GM23338 (cell line): ENCODE results near the gene ZBTB8A. TPM values are rescaled to one million over a fixed set of nuclear protein-coding genes. Genes with fewer than 3 reads are reported as not detected.
A peak's percentile ranks its signal among the peaks of the same experiment; 100 is the strongest.

Experiments
- ATAC-seq: fragments of 200-7000 bp; cut with Tn5 transposase; 3 replicates; pipeline ENCODE4 v1.9.1; 2020
- DNase-seq: peaks from one replicate; pipeline ENCODE4 v3.0.0-alpha.2; 2015; ENCODE audit warnings: low spot score
- H2AFZ ChIP-seq: fragments of 200-600 bp; sonication (generic); 2 replicates; pipeline ENCODE4 v1.8.0; 2016; ENCODE audit warnings: antibody characterized with exemption, mild to moderate bottlenecking, moderate library complexity
- H3F3A ChIP-seq: fragments of 200-600 bp; sonication (generic); replicated peaks from 2 replicates; pipeline ENCODE4 v1.8.0; 2017; ENCODE audit warnings: antibody characterized with exemption, mixed run types, low read depth
- H3K27ac ChIP-seq: fragments of 200-600 bp; sonication (generic); 2 replicates; pipeline ENCODE4 v1.6.1; 2016; ENCODE audit warnings: low read depth
- H3K27me3 ChIP-seq: fragments of 200-600 bp; sonication (generic); 2 replicates; pipeline ENCODE4 v1.8.0; 2016; ENCODE audit warnings: mild to moderate bottlenecking, mixed run types, moderate library complexity; ENCODE audit not compliant: insufficient read depth
- H3K36me3 ChIP-seq: fragments of 200-600 bp; sonication (generic); 2 replicates; pipeline ENCODE4 v1.8.0; 2016; ENCODE audit warnings: mild to moderate bottlenecking; ENCODE audit not compliant: insufficient read depth
- H3K4me1 ChIP-seq: fragments of 200-600 bp; sonication (generic); 2 replicates; pipeline ENCODE4 v1.8.0; 2016; ENCODE audit warnings: mild to moderate bottlenecking, moderate library complexity; ENCODE audit not compliant: insufficient read depth
- H3K4me2 ChIP-seq: fragments of 200-600 bp; sonication (generic); 2 replicates; pipeline ENCODE4 v1.7.1; 2017; ENCODE audit warnings: mixed run types
- H3K4me3 ChIP-seq: fragments of 200-600 bp; sonication (generic); 2 replicates; pipeline ENCODE4 v1.6.1; 2016; ENCODE audit warnings: mixed run types
- H3K79me2 ChIP-seq: fragments of 200-600 bp; sonication (generic); replicated peaks from 2 replicates; pipeline ENCODE4 v1.8.0; 2017; ENCODE audit warnings: mild to moderate bottlenecking; ENCODE audit not compliant: insufficient read depth
- H3K9me2 ChIP-seq: fragments of 200-600 bp; sonication (generic); 2 replicates; pipeline ENCODE4 v1.8.0; 2017; ENCODE audit not compliant: insufficient read depth
- H4K20me1 ChIP-seq: fragments of 200-600 bp; sonication (generic); replicated peaks from 2 replicates; pipeline ENCODE4 v1.8.0; 2017; ENCODE audit warnings: mild to moderate bottlenecking; ENCODE audit not compliant: insufficient read depth
- H3K27ac Mint-ChIP-seq: 2 replicates; pipeline ENCODE4 v1.8.0; 2020; ENCODE audit warnings: inconsistent platforms, mild to moderate bottlenecking, moderate library complexity, mixed read lengths
- H3K27me3 Mint-ChIP-seq: 3 replicates; pipeline ENCODE4 v1.8.0; 2022; ENCODE audit warnings: low read depth, mild to moderate bottlenecking, moderate library complexity, mixed read lengths, inconsistent platforms; ENCODE audit not compliant: insufficient read depth, poor library complexity
- H3K36me3 Mint-ChIP-seq: 3 replicates; pipeline ENCODE4 v1.8.0; 2021; ENCODE audit warnings: low read depth, mild to moderate bottlenecking, inconsistent platforms, moderate library complexity, mixed read lengths
- H3K4me1 Mint-ChIP-seq: 3 replicates; pipeline ENCODE4 v1.8.0; 2020; ENCODE audit warnings: mild to moderate bottlenecking, inconsistent platforms, mixed read lengths
- H3K4me3 Mint-ChIP-seq: 3 replicates; pipeline ENCODE4 v1.8.0; 2021; ENCODE audit warnings: moderate library complexity, mild to moderate bottlenecking, inconsistent platforms, mixed read lengths
- H3K9me3 Mint-ChIP-seq: 3 replicates; pipeline ENCODE4 v1.8.0; 2020; ENCODE audit warnings: moderate library complexity, mild to moderate bottlenecking, inconsistent platforms, mixed read lengths
- CREB1 ChIP-seq: fragments of 250-450 bp; sonication (Bioruptor Pico); IDR thresholded peaks from 2 replicates; pipeline ENCODE4 v1.5.0; 2020; ENCODE audit warnings: low read depth, mild to moderate bottlenecking, moderate library complexity
- EZH2 ChIP-seq: fragments of 200-600 bp; sonication (generic); IDR thresholded peaks from one replicate; pipeline ENCODE4 v1.8.0; 2017; ENCODE audit warnings: antibody characterized with exemption, mild to moderate bottlenecking, low read depth; ENCODE audit not compliant: unreplicated experiment
- EZH2phosphoT487 ChIP-seq: fragments of 200-600 bp; sonication (generic); IDR thresholded peaks from one replicate; pipeline ENCODE4 v1.8.1; 2018; ENCODE audit warnings: antibody characterized with exemption; ENCODE audit not compliant: unreplicated experiment
- JUNB ChIP-seq: IDR thresholded peaks from one replicate; pipeline ENCODE4 v1.6.1; 2016; ENCODE audit warnings: antibody characterized with exemption; ENCODE audit not compliant: unreplicated experiment
- NANOG ChIP-seq: IDR thresholded peaks from 2 replicates; pipeline ENCODE4 v1.6.1; 2016; ENCODE audit warnings: antibody characterized with exemption, borderline replicate concordance
- POLR2AphosphoS5 ChIP-seq: IDR thresholded peaks from 2 replicates; pipeline ENCODE4 v1.6.1; 2016; ENCODE audit warnings: antibody characterized with exemption, low read depth
- STAT1 ChIP-seq: IDR thresholded peaks from one replicate; pipeline ENCODE4 v1.6.1; 2016; ENCODE audit warnings: antibody characterized with exemption; ENCODE audit not compliant: unreplicated experiment
- ZNF114 ChIP-seq: fragments of 250-450 bp; sonication (Bioruptor Pico); IDR thresholded peaks from 2 replicates; pipeline ENCODE4 v1.5.0; 2020; ENCODE audit warnings: mild to moderate bottlenecking, moderate library complexity
- ZNF331 ChIP-seq: fragments of 250-450 bp; sonication (Bioruptor Pico); IDR thresholded peaks from 2 replicates; pipeline ENCODE4 v1.5.0; 2020; ENCODE audit warnings: low read depth, mild to moderate bottlenecking, moderate library complexity
- polyA plus RNA-seq: library from polyadenylated mRNA; unstranded; fragments of >200 nt; fragmentation: Nextera tagmentation; extraction: Ambion mirVana; gene quantifications from 2 replicates; pipeline ENCODE4 v1.2.1, GENCODE V29; 2016
- total RNA-seq: library from RNA; depleted of rRNA; stranded (reverse); fragments of >200 nt; shearing (Covaris generic); gene quantifications from 2 replicates; pipeline ENCODE4 v1.2.3, GENCODE V29; 2014
- TF ChIP-seq, protein P1 (sequence below), 2 experiments: fragments of 200-600 bp in 1 of 2; sonication (generic) in 1 of 2; conservative IDR thresholded peaks; 2 replicates each; pipeline versions ENCODE4 v1.5.1 to v1.6.1; 2016 to 2017; ENCODE audit warnings: antibody characterized with exemption in 2 of 2, low read depth in 2 of 2, mild to moderate bottlenecking in 2 of 2, moderate library complexity in 1 of 2
- TF ChIP-seq, protein P2 (sequence below): IDR thresholded peaks from 2 replicates; pipeline ENCODE4 v1.6.1; 2016; ENCODE audit warnings: antibody characterized with exemption
- TF ChIP-seq, protein P3 (sequence below): IDR thresholded peaks from one replicate; pipeline ENCODE4 v1.6.1; 2018; ENCODE audit warnings: antibody characterized with exemption; ENCODE audit not compliant: unreplicated experiment
- TF ChIP-seq, protein P4 (sequence below): fragments of 250-450 bp; sonication (Bioruptor Pico); IDR thresholded peaks from 2 replicates; pipeline ENCODE4 v1.5.0; 2020; ENCODE audit warnings: mild to moderate bottlenecking, moderate library complexity

ZBTB8A gene
- total and polyA plus RNA-seq, 2 experiments from 2014 or later, result 6.1 to 8.4 TPM

DNA sequence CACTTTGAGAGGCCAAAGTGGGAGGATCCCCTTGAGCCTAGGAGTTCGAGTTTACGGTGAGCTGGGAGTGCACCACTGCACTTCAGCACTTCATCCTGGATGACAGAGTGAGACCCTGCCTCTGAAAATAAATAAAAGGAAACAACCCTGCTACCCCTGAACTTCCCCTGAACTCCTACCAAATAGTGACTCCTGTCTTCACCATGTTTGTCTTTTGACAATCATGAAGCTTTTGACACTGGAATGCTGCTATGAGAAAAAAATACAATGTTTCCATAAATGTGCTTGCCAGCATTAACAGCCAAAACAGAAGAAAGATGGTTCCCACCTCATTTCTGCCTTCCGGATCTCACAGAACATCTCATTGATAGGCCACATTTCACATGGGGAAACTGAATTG lies 10.4 kb downstream of the ZBTB8A start:
- H3K4me2 ChIP-seq, result no peak overlapping the region
- peaks cover 28% of the 10 kb centered on the region for H3K79me2 ChIP-seq
- ATAC-seq (no peak), DNase-seq (no peak)
- peak overlapping the region; percentile 45; the same call in 1 of the 2 replicates for H3K27ac ChIP-seq
- H2AFZ ChIP-seq, result no peak overlapping the region
- H3K4me1 ChIP-seq, result no peaks in the 10 kb centered on the region
- no peaks in the 10 kb centered on the region for H3K27me3 ChIP-seq
- Mint-ChIP-seq H3K27me3 (no peaks in the 10 kb centered on the region), H3K4me3 (no peak overlapping the region), H3K36me3 (peaks cover 10% of the 10 kb centered on the region; the same call in 2 of the 3 replicates), H3K9me3 (no peaks in the 10 kb centered on the region), H3K27ac (no peak overlapping the region), H3K4me1 (peaks cover 3% of the 10 kb centered on the region; the same call in 1 of the 3 replicates)
- TF ChIP-seq CREB1 (CRISPR knock-in tag) (no peak), NANOG (no peak), ZNF114 (no peak), EZH2 (no peak), ZNF331 (CRISPR knock-in tag) (no peak), POLR2AphosphoS5 (no peak), EZH2phosphoT487 (no peak), STAT1 (no peak), JUNB (no peak)
- TF ChIP-seq, protein P1, sequence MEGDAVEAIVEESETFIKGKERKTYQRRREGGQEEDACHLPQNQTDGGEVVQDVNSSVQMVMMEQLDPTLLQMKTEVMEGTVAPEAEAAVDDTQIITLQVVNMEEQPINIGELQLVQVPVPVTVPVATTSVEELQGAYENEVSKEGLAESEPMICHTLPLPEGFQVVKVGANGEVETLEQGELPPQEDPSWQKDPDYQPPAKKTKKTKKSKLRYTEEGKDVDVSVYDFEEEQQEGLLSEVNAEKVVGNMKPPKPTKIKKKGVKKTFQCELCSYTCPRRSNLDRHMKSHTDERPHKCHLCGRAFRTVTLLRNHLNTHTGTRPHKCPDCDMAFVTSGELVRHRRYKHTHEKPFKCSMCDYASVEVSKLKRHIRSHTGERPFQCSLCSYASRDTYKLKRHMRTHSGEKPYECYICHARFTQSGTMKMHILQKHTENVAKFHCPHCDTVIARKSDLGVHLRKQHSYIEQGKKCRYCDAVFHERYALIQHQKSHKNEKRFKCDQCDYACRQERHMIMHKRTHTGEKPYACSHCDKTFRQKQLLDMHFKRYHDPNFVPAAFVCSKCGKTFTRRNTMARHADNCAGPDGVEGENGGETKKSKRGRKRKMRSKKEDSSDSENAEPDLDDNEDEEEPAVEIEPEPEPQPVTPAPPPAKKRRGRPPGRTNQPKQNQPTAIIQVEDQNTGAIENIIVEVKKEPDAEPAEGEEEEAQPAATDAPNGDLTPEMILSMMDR (conservative IDR thresholded peaks at IDR 0.05; ENCODE audit: low read depth in 2 of 2), result no peak
- TF ChIP-seq, protein P2, sequence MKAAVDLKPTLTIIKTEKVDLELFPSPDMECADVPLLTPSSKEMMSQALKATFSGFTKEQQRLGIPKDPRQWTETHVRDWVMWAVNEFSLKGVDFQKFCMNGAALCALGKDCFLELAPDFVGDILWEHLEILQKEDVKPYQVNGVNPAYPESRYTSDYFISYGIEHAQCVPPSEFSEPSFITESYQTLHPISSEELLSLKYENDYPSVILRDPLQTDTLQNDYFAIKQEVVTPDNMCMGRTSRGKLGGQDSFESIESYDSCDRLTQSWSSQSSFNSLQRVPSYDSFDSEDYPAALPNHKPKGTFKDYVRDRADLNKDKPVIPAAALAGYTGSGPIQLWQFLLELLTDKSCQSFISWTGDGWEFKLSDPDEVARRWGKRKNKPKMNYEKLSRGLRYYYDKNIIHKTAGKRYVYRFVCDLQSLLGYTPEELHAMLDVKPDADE, result no peak
- TF ChIP-seq, protein P3, sequence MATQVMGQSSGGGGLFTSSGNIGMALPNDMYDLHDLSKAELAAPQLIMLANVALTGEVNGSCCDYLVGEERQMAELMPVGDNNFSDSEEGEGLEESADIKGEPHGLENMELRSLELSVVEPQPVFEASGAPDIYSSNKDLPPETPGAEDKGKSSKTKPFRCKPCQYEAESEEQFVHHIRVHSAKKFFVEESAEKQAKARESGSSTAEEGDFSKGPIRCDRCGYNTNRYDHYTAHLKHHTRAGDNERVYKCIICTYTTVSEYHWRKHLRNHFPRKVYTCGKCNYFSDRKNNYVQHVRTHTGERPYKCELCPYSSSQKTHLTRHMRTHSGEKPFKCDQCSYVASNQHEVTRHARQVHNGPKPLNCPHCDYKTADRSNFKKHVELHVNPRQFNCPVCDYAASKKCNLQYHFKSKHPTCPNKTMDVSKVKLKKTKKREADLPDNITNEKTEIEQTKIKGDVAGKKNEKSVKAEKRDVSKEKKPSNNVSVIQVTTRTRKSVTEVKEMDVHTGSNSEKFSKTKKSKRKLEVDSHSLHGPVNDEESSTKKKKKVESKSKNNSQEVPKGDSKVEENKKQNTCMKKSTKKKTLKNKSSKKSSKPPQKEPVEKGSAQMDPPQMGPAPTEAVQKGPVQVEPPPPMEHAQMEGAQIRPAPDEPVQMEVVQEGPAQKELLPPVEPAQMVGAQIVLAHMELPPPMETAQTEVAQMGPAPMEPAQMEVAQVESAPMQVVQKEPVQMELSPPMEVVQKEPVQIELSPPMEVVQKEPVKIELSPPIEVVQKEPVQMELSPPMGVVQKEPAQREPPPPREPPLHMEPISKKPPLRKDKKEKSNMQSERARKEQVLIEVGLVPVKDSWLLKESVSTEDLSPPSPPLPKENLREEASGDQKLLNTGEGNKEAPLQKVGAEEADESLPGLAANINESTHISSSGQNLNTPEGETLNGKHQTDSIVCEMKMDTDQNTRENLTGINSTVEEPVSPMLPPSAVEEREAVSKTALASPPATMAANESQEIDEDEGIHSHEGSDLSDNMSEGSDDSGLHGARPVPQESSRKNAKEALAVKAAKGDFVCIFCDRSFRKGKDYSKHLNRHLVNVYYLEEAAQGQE, result no peak
- TF ChIP-seq, protein P4, sequence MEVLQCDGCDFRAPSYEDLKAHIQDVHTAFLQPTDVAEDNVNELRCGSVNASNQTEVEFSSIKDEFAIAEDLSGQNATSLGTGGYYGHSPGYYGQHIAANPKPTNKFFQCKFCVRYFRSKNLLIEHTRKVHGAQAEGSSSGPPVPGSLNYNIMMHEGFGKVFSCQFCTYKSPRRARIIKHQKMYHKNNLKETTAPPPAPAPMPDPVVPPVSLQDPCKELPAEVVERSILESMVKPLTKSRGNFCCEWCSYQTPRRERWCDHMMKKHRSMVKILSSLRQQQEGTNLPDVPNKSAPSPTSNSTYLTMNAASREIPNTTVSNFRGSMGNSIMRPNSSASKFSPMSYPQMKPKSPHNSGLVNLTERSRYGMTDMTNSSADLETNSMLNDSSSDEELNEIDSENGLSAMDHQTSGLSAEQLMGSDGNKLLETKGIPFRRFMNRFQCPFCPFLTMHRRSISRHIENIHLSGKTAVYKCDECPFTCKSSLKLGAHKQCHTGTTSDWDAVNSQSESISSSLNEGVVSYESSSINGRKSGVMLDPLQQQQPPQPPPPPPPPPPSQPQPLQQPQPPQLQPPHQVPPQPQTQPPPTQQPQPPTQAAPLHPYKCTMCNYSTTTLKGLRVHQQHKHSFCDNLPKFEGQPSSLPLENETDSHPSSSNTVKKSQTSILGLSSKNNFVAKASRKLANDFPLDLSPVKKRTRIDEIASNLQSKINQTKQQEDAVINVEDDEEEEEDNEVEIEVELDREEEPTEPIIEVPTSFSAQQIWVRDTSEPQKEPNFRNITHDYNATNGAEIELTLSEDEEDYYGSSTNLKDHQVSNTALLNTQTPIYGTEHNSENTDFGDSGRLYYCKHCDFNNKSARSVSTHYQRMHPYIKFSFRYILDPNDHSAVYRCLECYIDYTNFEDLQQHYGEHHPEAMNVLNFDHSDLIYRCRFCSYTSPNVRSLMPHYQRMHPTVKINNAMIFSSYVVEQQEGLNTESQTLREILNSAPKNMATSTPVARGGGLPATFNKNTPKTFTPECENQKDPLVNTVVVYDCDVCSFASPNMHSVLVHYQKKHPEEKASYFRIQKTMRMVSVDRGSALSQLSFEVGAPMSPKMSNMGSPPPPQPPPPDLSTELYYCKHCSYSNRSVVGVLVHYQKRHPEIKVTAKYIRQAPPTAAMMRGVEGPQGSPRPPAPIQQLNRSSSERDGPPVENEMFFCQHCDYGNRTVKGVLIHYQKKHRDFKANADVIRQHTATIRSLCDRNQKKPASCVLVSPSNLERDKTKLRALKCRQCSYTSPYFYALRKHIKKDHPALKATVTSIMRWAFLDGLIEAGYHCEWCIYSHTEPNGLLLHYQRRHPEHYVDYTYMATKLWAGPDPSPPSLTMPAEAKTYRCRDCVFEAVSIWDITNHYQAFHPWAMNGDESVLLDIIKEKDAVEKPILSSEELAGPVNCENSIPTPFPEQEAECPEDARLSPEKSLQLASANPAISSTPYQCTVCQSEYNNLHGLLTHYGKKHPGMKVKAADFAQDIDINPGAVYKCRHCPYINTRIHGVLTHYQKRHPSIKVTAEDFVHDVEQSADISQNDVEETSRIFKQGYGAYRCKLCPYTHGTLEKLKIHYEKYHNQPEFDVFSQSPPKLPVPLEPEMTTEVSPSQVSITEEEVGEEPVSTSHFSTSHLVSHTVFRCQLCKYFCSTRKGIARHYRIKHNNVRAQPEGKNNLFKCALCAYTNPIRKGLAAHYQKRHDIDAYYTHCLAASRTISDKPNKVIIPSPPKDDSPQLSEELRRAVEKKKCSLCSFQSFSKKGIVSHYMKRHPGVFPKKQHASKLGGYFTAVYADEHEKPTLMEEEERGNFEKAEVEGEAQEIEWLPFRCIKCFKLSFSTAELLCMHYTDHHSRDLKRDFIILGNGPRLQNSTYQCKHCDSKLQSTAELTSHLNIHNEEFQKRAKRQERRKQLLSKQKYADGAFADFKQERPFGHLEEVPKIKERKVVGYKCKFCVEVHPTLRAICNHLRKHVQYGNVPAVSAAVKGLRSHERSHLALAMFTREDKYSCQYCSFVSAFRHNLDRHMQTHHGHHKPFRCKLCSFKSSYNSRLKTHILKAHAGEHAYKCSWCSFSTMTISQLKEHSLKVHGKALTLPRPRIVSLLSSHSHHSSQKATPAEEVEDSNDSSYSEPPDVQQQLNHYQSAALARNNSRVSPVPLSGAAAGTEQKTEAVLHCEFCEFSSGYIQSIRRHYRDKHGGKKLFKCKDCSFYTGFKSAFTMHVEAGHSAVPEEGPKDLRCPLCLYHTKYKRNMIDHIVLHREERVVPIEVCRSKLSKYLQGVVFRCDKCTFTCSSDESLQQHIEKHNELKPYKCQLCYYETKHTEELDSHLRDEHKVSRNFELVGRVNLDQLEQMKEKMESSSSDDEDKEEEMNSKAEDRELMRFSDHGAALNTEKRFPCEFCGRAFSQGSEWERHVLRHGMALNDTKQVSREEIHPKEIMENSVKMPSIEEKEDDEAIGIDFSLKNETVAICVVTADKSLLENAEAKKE (CRISPR knock-in tag), result no peak
- H3K36me3 ChIP-seq, result no peaks in the 10 kb centered on the region
- H4K20me1 ChIP-seq, result 0 out of 2 replicates have a peak, but pooled peaks cover 3% of the 10 kb centered on the region
- H3K4me3 ChIP-seq, result no peak overlapping the region
- no peaks in the 10 kb centered on the region for H3F3A ChIP-seq
- no peaks in the 10 kb centered on the region for H3K9me2 ChIP-seq
